PC-3 (cell line): ENCODE results near the gene ZXDA. TPM values are rescaled to one million over a fixed set of nuclear protein-coding genes. Genes with fewer than 3 reads are reported as not detected.
A peak's percentile ranks its signal among the peaks of the same experiment; 100 is the strongest.
"Not testable (repeated sequence)": the region's sequence is repeated elsewhere in the genome, so short reads cannot be mapped to it uniquely, and the experiment has no call there.

Source experiments
- ATAC-seq: fragments of 200-7000 bp; cut with Tn5 transposase; 2 replicates; pipeline ENCODE4 v1.9.1; 2020; ENCODE audit warnings: mild to moderate bottlenecking, moderate library complexity
- BruUV-seq: library from RNA; stranded (reverse); fragments of 400-500 nt; replicated peaks from 2 replicates; lab custom pipeline; 2021; lab: Mats Ljungman, UMichigan
- CTCF ChIA-PET: fragments of 300-600 bp; sonication (Branson Sonifier 250); formaldehyde crosslinking; loops from one replicate; lab custom pipeline; 2022; ENCODE audit warnings: antibody characterized with exemption; lab: Charles Lee
- POLR2A ChIA-PET: fragments of 300-600 bp; sonication (Branson Sonifier 250); formaldehyde crosslinking; loops from one replicate; lab custom pipeline; 2022; ENCODE audit warnings: antibody characterized with exemption; ENCODE audit not compliant: unreplicated experiment; lab: Charles Lee
- DNase-seq: peaks from one replicate; pipeline ENCODE4 v3.0.0-alpha.2; 2015
- H2AFZ ChIP-seq: fragments of 300-600 bp; sonication (generic); 2 replicates; pipeline ENCODE4 v1.6.0; 2016; ENCODE audit warnings: antibody characterized with exemption, low read length
- H3F3A ChIP-seq: fragments of 300-600 bp; sonication (generic); one replicate; pipeline ENCODE4 v1.6.0; 2017; ENCODE audit warnings: antibody characterized with exemption, low read length, control low read depth, mild to moderate bottlenecking; ENCODE audit not compliant: unreplicated experiment
- H3K27ac ChIP-seq: fragments of 300-600 bp; sonication (generic); 2 replicates; pipeline ENCODE4 v1.5.1; 2016; ENCODE audit warnings: mild to moderate bottlenecking, low read length
- H3K27me3 ChIP-seq: fragments of 300-600 bp; sonication (generic); 2 replicates; pipeline ENCODE4 v1.6.1; 2016; ENCODE audit warnings: low read length, mixed read lengths
- H3K36me3 ChIP-seq: fragments of 300-600 bp; sonication (generic); 2 replicates; pipeline ENCODE4 v1.6.1; 2016; ENCODE audit warnings: low read depth, mixed run types, low read length, mixed read lengths
- H3K4me1 ChIP-seq: fragments of 300-600 bp; sonication (generic); 2 replicates; pipeline ENCODE4 v1.5.1; 2016; ENCODE audit warnings: low read length; ENCODE audit not compliant: insufficient read depth
- H3K4me2 ChIP-seq: fragments of 300-600 bp; sonication (generic); 2 replicates; pipeline ENCODE4 v1.6.0; 2016; ENCODE audit warnings: low read length
- H3K4me3 ChIP-seq: fragments of 300-600 bp; sonication (generic); 2 replicates; pipeline ENCODE4 v1.5.1; 2016; ENCODE audit warnings: mild to moderate bottlenecking, low read length, mixed read lengths
- H3K79me2 ChIP-seq: fragments of 300-600 bp; sonication (generic); 2 replicates; pipeline ENCODE4 v1.6.1; 2017; ENCODE audit warnings: low read length, mixed read lengths
- H3K9ac ChIP-seq: fragments of 300-600 bp; sonication (generic); 2 replicates; pipeline ENCODE4 v1.6.0; 2016; ENCODE audit warnings: mild to moderate bottlenecking, low read length
- H3K9me2 ChIP-seq: fragments of 300-600 bp; sonication (generic); replicated peaks from 2 replicates; pipeline ENCODE4 v1.6.1; 2016; ENCODE audit warnings: mixed run types, low read length, mixed read lengths
- H3K9me3 ChIP-seq: fragments of 300-600 bp; sonication (generic); 2 replicates; pipeline ENCODE4 v1.6.1; 2016; ENCODE audit warnings: low read length, mixed read lengths
- H4K20me1 ChIP-seq: fragments of 300-600 bp; sonication (generic); 2 replicates; pipeline ENCODE4 v1.6.1; 2016; ENCODE audit warnings: low read length, mixed read lengths
- CTCF ChIP-seq: fragments of 300-600 bp; sonication (generic); conservative IDR thresholded peaks from 2 replicates; pipeline ENCODE4 v1.5.1; 2017; ENCODE audit warnings: antibody characterized with exemption, low read depth, mild to moderate bottlenecking, low read length
- EZH2 ChIP-seq: fragments of 300-600 bp; sonication (generic); IDR thresholded peaks from one replicate; pipeline ENCODE4 v1.6.1; 2017; ENCODE audit warnings: antibody characterized with exemption, mild to moderate bottlenecking, low read length; ENCODE audit not compliant: unreplicated experiment
- EZH2phosphoT487 ChIP-seq: fragments of 300-600 bp; sonication (generic); IDR thresholded peaks from 2 replicates; pipeline ENCODE4 v1.6.1; 2018; ENCODE audit warnings: mild to moderate bottlenecking, antibody characterized with exemption, low read length, borderline replicate concordance
- intact Hi-C: fragments of 100-400 bp; cut with micrococcal nuclease; formaldehyde crosslinking; loops from 2 replicates; pipeline ENCODE4 v1.9.0; 2023
- total RNA-seq: library from RNA; depleted of rRNA; stranded (reverse); fragments of >200 nt; gene quantifications from 2 replicates; pipeline ENCODE4 v1.2.3, GENCODE V29; 2014

Gene ZXDA
- total RNA-seq, 1 experiment from 2014 or later, result 3.2 TPM

GRCh38 chrX:57915680-57916079 lies 5.4 kb upstream of the ZXDA start:
- Histone ChIP-seq H3K4me1 (peaks cover 5% of the 10 kb centered on the region; the same call in 1 of the 2 replicates), H3K4me3 (no peak overlapping the region), H3K79me2 (no peaks in the 10 kb centered on the region), H3K27me3 (no peaks in the 10 kb centered on the region), H3K9ac (no peak overlapping the region), H3K4me2 (no peak overlapping the region), H2AFZ (no peak overlapping the region), H3F3A (no peaks in the 10 kb centered on the region), H3K27ac (no peak overlapping the region), H3K9me3 (no peaks in the 10 kb centered on the region), H3K9me2 (no peaks in the 10 kb centered on the region), H4K20me1 (no peaks in the 10 kb centered on the region), H3K36me3 (no peaks in the 10 kb centered on the region)
- ATAC-seq (no peak), DNase-seq (no peak)
- no peak for TF ChIP-seq CTCF
- no peak for TF ChIP-seq EZH2phosphoT487
- TF ChIP-seq EZH2, result no peak
- no TSS peak for BruUV-seq
- ChIA-PET POLR2A (no interaction called here), CTCF (no interaction called here)
- intact Hi-C loops, result loop anchor here (5.0 kb wide), 1 partner anchor 333 kb away; no protein-coding TSS in a partner anchor

- peak; percentile 52 for DNase-seq
- H3K4me1 ChIP-seq, H3F3A ChIP-seq, H3K9me2 ChIP-seq, H3K79me2 ChIP-seq, BruUV-seq, H3K9me3 ChIP-seq, H3K36me3 ChIP-seq, H3K27me3 ChIP-seq, H4K20me1 ChIP-seq, POLR2A ChIA-PET: not testable (repeated sequence)
- CTCF ChIA-PET, result interaction anchor here (0.6 kb wide), 1 partner anchor 1097 kb away, joined by 3 read pairs; no protein-coding TSS in a partner anchor
- Histone ChIP-seq H3K9ac (peak overlapping the region; percentile 71), H3K4me3 (peak overlapping the region; percentile 67), H2AFZ (peak overlapping the region; percentile 65), H3K27ac (peak overlapping the region; percentile 36), H3K4me2 (peak overlapping the region; percentile 79)
- intact Hi-C loops, result loop anchor here (5.0 kb wide), 1 partner anchor 312 kb away; no protein-coding TSS in a partner anchor
- ATAC-seq, result peak; percentile 82
Measured at GRCh38 chrX:57909595-57910286, 517 bp downstream of the ZXDA start.

GRCh38 chrX:57908972-57909594 lies 1.2 kb downstream of the ZXDA start:
- DNase-seq, H3F3A ChIP-seq, BruUV-seq, H3K27ac ChIP-seq, H3K9me3 ChIP-seq, H3K36me3 ChIP-seq, H4K20me1 ChIP-seq, H3K79me2 ChIP-seq, H3K9me2 ChIP-seq, H3K27me3 ChIP-seq, H3K4me1 ChIP-seq, POLR2A ChIA-PET: not testable (repeated sequence)
- Histone ChIP-seq H3K4me3 (peak overlapping the region; percentile 67), H3K9ac (peak overlapping the region; percentile 71; the same call in 1 of the 2 replicates), H3K4me2 (peak overlapping the region; percentile 79), H2AFZ (peak overlapping the region; percentile 65)
- intact Hi-C loops, result loop anchor here (5.0 kb wide), 1 partner anchor 312 kb away; no protein-coding TSS in a partner anchor
- ATAC-seq, result peak; percentile 32; the same call in 1 of the 2 replicates
- CTCF ChIA-PET, result interaction anchor here (0.6 kb wide), 1 partner anchor 1097 kb away, joined by 3 read pairs; no protein-coding TSS in a partner anchor
